Transverse colon (tissue), 4 donors: Measurements from ENCODE around the gene ATXN7L3B.

Experiments used
- CTCF ChIP-seq, 5 experiments: fragments of 200-600 bp in 3 of 5; fragments of 450-650 bp in 2 of 5; sonication (generic) in 3 of 5; IDR thresholded peaks; 1 replicate in 2 of 5; 2 replicates in 3 of 5; pipeline ENCODE4 v1.5.1; 2016 to 2017; ENCODE audit warnings: antibody characterized with exemption in 5 of 5, inconsistent platforms in 3 of 5, mild to moderate bottlenecking in 2 of 5, moderate library complexity in 1 of 5
- EP300 ChIP-seq: sonication (generic); formaldehyde crosslinking; IDR thresholded peaks from one replicate; pipeline ENCODE4 v1.6.1; 2017; ENCODE audit warnings: antibody characterized with exemption, low read depth
- POLR2A ChIP-seq: fragments of 450-650 bp; IDR thresholded peaks from one replicate; pipeline ENCODE4 v1.6.1; 2016; ENCODE audit warnings: antibody characterized with exemption, mild to moderate bottlenecking, moderate library complexity
- POLR2AphosphoS5 ChIP-seq, 3 donors: sonication (generic); formaldehyde crosslinking; IDR thresholded peaks; one replicate each; pipeline ENCODE4 v1.6.1; 2016; ENCODE audit warnings: antibody characterized with exemption in 3 of 3

- TF ChIP-seq POLR2AphosphoS5 (IDR thresholded peaks at IDR 0.05): no peak
- no peak for TF ChIP-seq CTCF (IDR thresholded peaks at IDR 0.05)
- TF ChIP-seq POLR2A: no peak
- TF ChIP-seq EP300: no peak
Observed at GRCh38 chr12:74579446-74579845, 41.8 kb downstream of the ATXN7L3B start.
